Frontal cortex (tissue), 4 donors: ENCODE results near the gene GBX1. TPM values are rescaled to one million over a fixed set of nuclear protein-coding genes. Genes with fewer than 3 reads are reported as not detected.

Experiments
- DNase-seq, 2 donors: peaks; one replicate each; pipeline ENCODE4 v3.0.0; 2012; ENCODE audit warnings: low spot score in 2 of 2
- FAIRE-seq: peaks from 2 replicates; lab custom pipeline; 2012; peaks lifted over from hg19 to GRCh38; lab: Jason Lieb, UNC
- total RNA-seq: library from RNA; depleted of rRNA; stranded (reverse); fragments of >200 nt; gene quantifications from one replicate; pipeline ENCODE4 v1.2.3, GENCODE V29; 2014
- donor health status: control.
- donor health status: control.
- donor health status: control.

GBX1 gene
- total RNA-seq, 1 donor from 2014 or later: 0.41 TPM

- DNase-seq: no peak
- FAIRE-seq: no peak
Measured at GRCh38 chr7:151195616-151196450, 28.3 kb upstream of the GBX1 start.

GRCh38 chr7:151194188-151194587 lies 26.7 kb upstream of the GBX1 start:
- DNase-seq (no peak), FAIRE-seq (no peak)

- no peak for DNase-seq
- FAIRE-seq: no peak
Measured at GRCh38 chr7:151193203-151193978, 25.9 kb upstream of the GBX1 start.

GRCh38 chr7:151192002-151192539 lies 24.6 kb upstream of the GBX1 start:
- DNase-seq (no peak), FAIRE-seq (no peak)

GRCh38 chr7:151191544-151191943 lies 24.1 kb upstream of the GBX1 start:
- no peak for DNase-seq
- FAIRE-seq: no peak

- no peak for DNase-seq
- no peak for FAIRE-seq
Measured at GRCh38 chr7:151189038-151189437, 21.5 kb upstream of the GBX1 start.

- DNase-seq (no peak), FAIRE-seq (no peak)
Measured at GRCh38 chr7:151188252-151188542, 20.7 kb upstream of the GBX1 start.

- DNase-seq (no peak), FAIRE-seq (no peak)
Measured at GRCh38 chr7:151187409-151188251, 20.1 kb upstream of the GBX1 start.

GRCh38 chr7:151186640-151187408 lies 19.3 kb upstream of the GBX1 start, which contains the start of gene ASB10:
TSS of gene ASB10 (minus strand) at chr7:151187250. CDS start at chr7:151187130, 120 bp downstream.
- no peak for DNase-seq
- no peak for FAIRE-seq

GRCh38 chr7:151185762-151186639 lies 18.5 kb upstream of the GBX1 start:
- DNase-seq (no peak), FAIRE-seq (no peak)

GRCh38 chr7:151181011-151181431 lies 13.5 kb upstream of the GBX1 start:
- no peak for DNase-seq
- FAIRE-seq: no peak

GRCh38 chr7:151179946-151180345 lies 12.5 kb upstream of the GBX1 start:
- DNase-seq: no peak
- no peak for FAIRE-seq

GRCh38 chr7:151179287-151179860 lies 11.9 kb upstream of the GBX1 start:
- no peak for DNase-seq

GRCh38 chr7:151178831-151179230 lies 11.3 kb upstream of the GBX1 start:
- DNase-seq: no peak
- no peak for FAIRE-seq

More at GRCh38 chr7:151179287-151179860, 11.9 kb upstream of the GBX1 start:
- FAIRE-seq: no peak

- no peak for FAIRE-seq
- no peak for DNase-seq
Measured at GRCh38 chr7:151178236-151178635, 10.7 kb upstream of the GBX1 start.

- FAIRE-seq (no peak), DNase-seq (no peak)
Measured at GRCh38 chr7:151177310-151177709, 9.8 kb upstream of the GBX1 start.

- DNase-seq: no peak
- FAIRE-seq: no peak
Measured at GRCh38 chr7:151176401-151176800, 8.9 kb upstream of the GBX1 start.

- DNase-seq: no peak
Measured at GRCh38 chr7:151175793-151176311, 8.4 kb upstream of the GBX1 start.

More at GRCh38 chr7:151175793-151176311, 8.4 kb upstream of the GBX1 start:
- no peak for FAIRE-seq
